ENCODE data around the gene TENM4.

The TENM4 gene

GRCh38 chr11:78929906-78930220 is 511.0 kb downstream of the TENM4 start:
- no peak overlapping the region for H3K9ac ChIP-seq (ENCODE audit: insufficient read length)
- H3K27ac ChIP-seq, result no peak overlapping the region
- no peak for DNase-seq (ENCODE audit: low read depth, low spot score)
- no peak overlapping the region for H3K4me3 ChIP-seq
- no peaks in the 10 kb centered on the region for H3K36me3 ChIP-seq (ENCODE audit: insufficient read depth, low read length)
- H3K9me3 ChIP-seq (ENCODE audit: low read depth, low read length), result no peaks in the 10 kb centered on the region
- TF ChIP-seq EZH2 (IDR thresholded peaks at IDR 0.05) (no peak), POLR2AphosphoS5 (IDR thresholded peaks at IDR 0.05; ENCODE audit: borderline replicate concordance, low read depth, low read length) (no peak), FOXP2 (optimal IDR thresholded peaks at IDR 0.05; ENCODE audit: control extremely low read depth, extremely low read length, insufficient read depth) (no peak)

GRCh38 chr11:78929207-78929905 is 511.5 kb downstream of the TENM4 start:
- Histone ChIP-seq H3K9ac (ENCODE audit: insufficient read length) (no peak overlapping the region), H3K9me3 (ENCODE audit: low read depth, low read length) (no peaks in the 10 kb centered on the region), H3K27ac (no peak overlapping the region), H3K36me3 (ENCODE audit: insufficient read depth, low read length) (no peaks in the 10 kb centered on the region), H3K4me3 (no peak overlapping the region)
- TF ChIP-seq EZH2 (IDR thresholded peaks at IDR 0.05) (no peak), POLR2AphosphoS5 (IDR thresholded peaks at IDR 0.05; ENCODE audit: borderline replicate concordance, low read depth, low read length) (no peak), FOXP2 (optimal IDR thresholded peaks at IDR 0.05; ENCODE audit: control extremely low read depth, extremely low read length, insufficient read depth) (no peak)
- DNase-seq (ENCODE audit: low read depth, low spot score), result no peak

- TF ChIP-seq POLR2AphosphoS5 (IDR thresholded peaks at IDR 0.05; ENCODE audit: borderline replicate concordance, low read depth, low read length) (no peak), FOXP2 (optimal IDR thresholded peaks at IDR 0.05; ENCODE audit: control extremely low read depth, extremely low read length, insufficient read depth) (no peak), EZH2 (IDR thresholded peaks at IDR 0.05) (no peak)
- H3K27ac ChIP-seq, result no peak overlapping the region
- no peak for DNase-seq (ENCODE audit: low read depth, low spot score)
- H3K9ac ChIP-seq (ENCODE audit: insufficient read length), result no peak overlapping the region
- no peak overlapping the region for H3K4me3 ChIP-seq
- H3K36me3 ChIP-seq (ENCODE audit: insufficient read depth, low read length), result no peaks in the 10 kb centered on the region
- no peaks in the 10 kb centered on the region for H3K9me3 ChIP-seq (ENCODE audit: low read depth, low read length)
Measured at GRCh38 chr11:78927511-78927910, 513.3 kb downstream of the TENM4 start.

GRCh38 chr11:78926633-78927338 is 514.0 kb downstream of the TENM4 start:
- H3K36me3 ChIP-seq (ENCODE audit: insufficient read depth, low read length), result no peaks in the 10 kb centered on the region
- H3K9me3 ChIP-seq (ENCODE audit: low read depth, low read length), result no peaks in the 10 kb centered on the region
- no peak for DNase-seq (ENCODE audit: low read depth, low spot score)
- no peak overlapping the region for H3K27ac ChIP-seq
- TF ChIP-seq POLR2AphosphoS5 (IDR thresholded peaks at IDR 0.05; ENCODE audit: borderline replicate concordance, low read depth, low read length), result no peak
- TF ChIP-seq EZH2 (IDR thresholded peaks at IDR 0.05), result no peak
- TF ChIP-seq FOXP2 (optimal IDR thresholded peaks at IDR 0.05; ENCODE audit: control extremely low read depth, extremely low read length, insufficient read depth), result no peak
- H3K4me3 ChIP-seq, result no peak overlapping the region
- H3K9ac ChIP-seq (ENCODE audit: insufficient read length), result no peak overlapping the region

- Histone ChIP-seq H3K27ac (no peak overlapping the region), H3K4me3 (no peak overlapping the region), H3K9ac (ENCODE audit: insufficient read length) (no peak overlapping the region), H3K9me3 (ENCODE audit: low read depth, low read length) (no peaks in the 10 kb centered on the region), H3K36me3 (ENCODE audit: insufficient read depth, low read length) (no peaks in the 10 kb centered on the region)
- TF ChIP-seq EZH2 (IDR thresholded peaks at IDR 0.05), result no peak
- TF ChIP-seq POLR2AphosphoS5 (IDR thresholded peaks at IDR 0.05; ENCODE audit: borderline replicate concordance, low read depth, low read length), result no peak
- no peak for TF ChIP-seq FOXP2 (optimal IDR thresholded peaks at IDR 0.05; ENCODE audit: control extremely low read depth, extremely low read length, insufficient read depth)
- DNase-seq (ENCODE audit: low read depth, low spot score), result no peak
Measured at GRCh38 chr11:78925387-78925786, 515.4 kb downstream of the TENM4 start.

GRCh38 chr11:78922859-78923625 is 517.8 kb downstream of the TENM4 start:
- H3K27ac ChIP-seq, result no peak overlapping the region
- no peak overlapping the region for H3K9ac ChIP-seq (ENCODE audit: insufficient read length)
- H3K4me3 ChIP-seq, result no peak overlapping the region
- H3K9me3 ChIP-seq (ENCODE audit: low read depth, low read length), result no peaks in the 10 kb centered on the region
- H3K36me3 ChIP-seq (ENCODE audit: insufficient read depth, low read length), result no peaks in the 10 kb centered on the region
- no peak for DNase-seq (ENCODE audit: low read depth, low spot score)
- TF ChIP-seq POLR2AphosphoS5 (IDR thresholded peaks at IDR 0.05; ENCODE audit: borderline replicate concordance, low read depth, low read length) (no peak), EZH2 (IDR thresholded peaks at IDR 0.05) (no peak), FOXP2 (optimal IDR thresholded peaks at IDR 0.05; ENCODE audit: control extremely low read depth, extremely low read length, insufficient read depth) (no peak)

GRCh38 chr11:78921509-78921908 is 519.3 kb downstream of the TENM4 start:
- no peak overlapping the region for H3K27ac ChIP-seq
- no peak overlapping the region for H3K4me3 ChIP-seq
- no peaks in the 10 kb centered on the region for H3K36me3 ChIP-seq (ENCODE audit: insufficient read depth, low read length)
- no peaks in the 10 kb centered on the region for H3K9me3 ChIP-seq (ENCODE audit: low read depth, low read length)
- TF ChIP-seq POLR2AphosphoS5 (IDR thresholded peaks at IDR 0.05; ENCODE audit: borderline replicate concordance, low read depth, low read length) (no peak), FOXP2 (optimal IDR thresholded peaks at IDR 0.05; ENCODE audit: control extremely low read depth, extremely low read length, insufficient read depth) (no peak)
- no peak for DNase-seq (ENCODE audit: low read depth, low spot score)
- no peak overlapping the region for H3K9ac ChIP-seq (ENCODE audit: insufficient read length)

GRCh38 chr11:78920329-78920728 is 520.5 kb downstream of the TENM4 start:
- TF ChIP-seq FOXP2 (optimal IDR thresholded peaks at IDR 0.05; ENCODE audit: control extremely low read depth, extremely low read length, insufficient read depth) (no peak), POLR2AphosphoS5 (IDR thresholded peaks at IDR 0.05; ENCODE audit: borderline replicate concordance, low read depth, low read length) (no peak), EZH2 (IDR thresholded peaks at IDR 0.05) (no peak)
- no peak overlapping the region for H3K4me3 ChIP-seq
- no peak for DNase-seq (ENCODE audit: low read depth, low spot score)
- H3K27ac ChIP-seq, result no peak overlapping the region
- no peaks in the 10 kb centered on the region for H3K36me3 ChIP-seq (ENCODE audit: insufficient read depth, low read length)
- no peaks in the 10 kb centered on the region for H3K9me3 ChIP-seq (ENCODE audit: low read depth, low read length)
- no peak overlapping the region for H3K9ac ChIP-seq (ENCODE audit: insufficient read length)
